H1 (cell line): ENCODE results near the gene ASCL5.

Experiments
- BACH1 ChIP-seq: IDR thresholded peaks from 2 replicates; pipeline ENCODE4 v1.6.1; 2012; ENCODE audit warnings: low read length, improper control_type of control experiment
- EZH2 ChIP-seq: fragments of 200-600 bp; sonication (generic); IDR thresholded peaks from 2 replicates; pipeline ENCODE4 v1.7.1; 2012; ENCODE audit warnings: low read depth, mild to moderate bottlenecking, moderate library complexity, low read length, inconsistent platforms; ENCODE audit not compliant: severe bottlenecking
- JUN ChIP-seq: IDR thresholded peaks from 2 replicates; pipeline ENCODE4 v1.6.1; 2011; ENCODE audit warnings: low read depth, mild to moderate bottlenecking, improper control_type of control experiment, low read length
- POLR2A ChIP-seq, 2 experiments: IDR thresholded peaks; 1 replicate in 1 of 2; 2 replicates in 1 of 2; pipeline ENCODE4 v1.6.1; 2011; ENCODE audit warnings: low read depth in 2 of 2, low read length in 2 of 2, mild to moderate bottlenecking in 2 of 2; ENCODE audit errors: control extremely low read depth in 1 of 2
- TF ChIP-seq, protein P1 (sequence below), 3 experiments: IDR thresholded peaks; 1 replicate in 2 of 3; 2 replicates in 1 of 3; pipeline versions ENCODE4 v1.5.1 to v1.6.1; 2011; ENCODE audit warnings: low read length in 3 of 3, mild to moderate bottlenecking in 3 of 3, inconsistent platforms in 2 of 3, low read depth in 1 of 3, moderate library complexity in 1 of 3; ENCODE audit not compliant: insufficient read depth in 1 of 3; ENCODE audit errors: control extremely low read depth in 1 of 3

DNA sequence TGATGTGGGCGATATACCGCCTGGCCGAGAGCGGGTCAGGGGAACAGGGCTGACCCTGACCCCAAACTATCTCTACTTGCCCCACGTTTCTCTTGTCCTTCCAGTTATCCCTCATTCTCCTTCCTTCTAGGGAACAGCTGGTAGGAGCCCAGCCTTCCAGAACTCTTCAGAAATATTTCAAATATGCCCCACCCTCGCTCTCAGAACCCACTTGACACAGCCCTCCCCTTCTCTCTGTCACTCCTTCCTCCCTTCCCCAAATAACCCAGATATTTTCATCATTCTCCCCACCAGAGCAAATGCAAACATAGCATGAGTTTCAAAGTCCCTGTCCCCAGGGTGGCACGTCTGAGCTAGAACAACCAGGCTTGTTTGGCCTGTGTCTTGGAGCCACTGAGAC, 15.8 kb downstream of the ASCL5 start:
- TF ChIP-seq BACH1 (no peak), JUN (no peak), POLR2A (IDR thresholded peaks at IDR 0.05; ENCODE audit: control extremely low read depth in 1 of 2, low read depth in 2 of 2, low read length in 2 of 2) (no peak), EZH2 (no peak)
- TF ChIP-seq, protein P1, sequence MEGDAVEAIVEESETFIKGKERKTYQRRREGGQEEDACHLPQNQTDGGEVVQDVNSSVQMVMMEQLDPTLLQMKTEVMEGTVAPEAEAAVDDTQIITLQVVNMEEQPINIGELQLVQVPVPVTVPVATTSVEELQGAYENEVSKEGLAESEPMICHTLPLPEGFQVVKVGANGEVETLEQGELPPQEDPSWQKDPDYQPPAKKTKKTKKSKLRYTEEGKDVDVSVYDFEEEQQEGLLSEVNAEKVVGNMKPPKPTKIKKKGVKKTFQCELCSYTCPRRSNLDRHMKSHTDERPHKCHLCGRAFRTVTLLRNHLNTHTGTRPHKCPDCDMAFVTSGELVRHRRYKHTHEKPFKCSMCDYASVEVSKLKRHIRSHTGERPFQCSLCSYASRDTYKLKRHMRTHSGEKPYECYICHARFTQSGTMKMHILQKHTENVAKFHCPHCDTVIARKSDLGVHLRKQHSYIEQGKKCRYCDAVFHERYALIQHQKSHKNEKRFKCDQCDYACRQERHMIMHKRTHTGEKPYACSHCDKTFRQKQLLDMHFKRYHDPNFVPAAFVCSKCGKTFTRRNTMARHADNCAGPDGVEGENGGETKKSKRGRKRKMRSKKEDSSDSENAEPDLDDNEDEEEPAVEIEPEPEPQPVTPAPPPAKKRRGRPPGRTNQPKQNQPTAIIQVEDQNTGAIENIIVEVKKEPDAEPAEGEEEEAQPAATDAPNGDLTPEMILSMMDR (IDR thresholded peaks at IDR 0.05; ENCODE audit: control extremely low read depth in 1 of 3, insufficient read depth in 1 of 3, low read depth in 1 of 3, low read length in 3 of 3) = no peak
